ENCODE results near the gene NABP1. TPM values are rescaled to one million over a fixed set of nuclear protein-coding genes. Genes with fewer than 3 reads are reported as not detected.

NABP1 gene
- total RNA-seq, 1 donor from 2014 or later: 6.4 TPM

DNA sequence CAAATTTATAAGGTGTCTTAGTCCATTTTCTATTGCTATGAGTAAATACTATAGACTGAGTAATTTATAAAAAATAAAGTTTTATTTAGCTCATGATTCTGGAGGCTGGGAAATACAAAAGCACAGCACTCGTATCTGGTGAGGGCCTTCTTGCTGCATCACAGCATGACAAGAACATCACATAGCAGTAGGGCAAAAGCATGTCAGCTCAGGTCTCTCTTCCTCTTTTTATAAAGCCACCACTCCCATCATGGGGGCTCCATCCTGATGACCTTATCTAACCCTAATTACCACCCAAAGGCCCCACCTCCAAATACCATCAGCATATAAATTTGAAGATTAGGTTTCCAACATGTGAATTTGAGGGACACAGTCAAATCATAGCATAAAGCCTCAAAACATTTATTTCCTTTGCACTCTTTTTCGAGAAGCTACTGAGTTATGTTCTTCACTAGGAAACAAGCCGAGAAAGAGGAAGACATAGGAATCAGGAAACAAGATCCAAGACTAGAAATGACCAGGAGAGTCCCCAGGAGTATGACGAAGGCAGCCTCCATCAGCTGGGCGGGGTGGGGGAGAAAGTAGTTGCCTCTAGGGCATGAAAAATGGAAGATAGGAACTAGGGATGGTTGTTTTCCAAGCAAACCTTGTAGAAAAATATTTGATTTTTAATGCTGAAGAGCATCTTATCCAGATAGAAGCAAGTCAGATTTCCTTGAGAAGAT, 24.1 kb upstream of the NABP1 start:
- H3K27me3 Mint-ChIP-seq: no peaks in the 10 kb centered on the region

DNA sequence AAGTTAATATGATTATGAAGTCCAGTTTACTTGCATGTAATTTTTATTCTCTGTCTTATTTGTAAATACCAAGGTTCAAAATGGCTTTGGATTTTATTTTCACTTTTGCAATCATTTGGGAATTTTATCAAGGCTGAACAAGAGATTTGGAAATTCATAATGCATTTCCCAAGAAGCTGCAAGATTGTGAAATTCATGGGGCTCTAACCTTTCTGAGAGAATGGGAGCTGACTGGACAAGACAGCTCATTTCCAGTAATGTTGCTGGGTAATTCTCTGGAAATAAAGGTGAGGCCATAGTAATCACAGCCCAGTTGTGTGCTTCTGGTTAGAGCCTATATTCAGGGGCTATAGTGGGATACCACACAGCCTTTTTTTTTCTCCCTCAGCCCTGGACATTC, 21.5 kb upstream of the NABP1 start:
- Mint-ChIP-seq H3K27me3 (no peaks in the 10 kb centered on the region), H3K27ac (no peak overlapping the region), H3K4me3 (ENCODE audit: low read depth) (no peak overlapping the region), H3K36me3 (ENCODE audit: insufficient read depth) (no peaks in the 10 kb centered on the region), H3K4me1 (ENCODE audit: low read depth) (no peaks in the 10 kb centered on the region), H3K9me3 (ENCODE audit: low read depth) (peaks cover 3% of the 10 kb centered on the region)
- no peak for DNase-seq (ENCODE audit: low spot score, unreplicated experiment)
- TF ChIP-seq, protein P1, sequence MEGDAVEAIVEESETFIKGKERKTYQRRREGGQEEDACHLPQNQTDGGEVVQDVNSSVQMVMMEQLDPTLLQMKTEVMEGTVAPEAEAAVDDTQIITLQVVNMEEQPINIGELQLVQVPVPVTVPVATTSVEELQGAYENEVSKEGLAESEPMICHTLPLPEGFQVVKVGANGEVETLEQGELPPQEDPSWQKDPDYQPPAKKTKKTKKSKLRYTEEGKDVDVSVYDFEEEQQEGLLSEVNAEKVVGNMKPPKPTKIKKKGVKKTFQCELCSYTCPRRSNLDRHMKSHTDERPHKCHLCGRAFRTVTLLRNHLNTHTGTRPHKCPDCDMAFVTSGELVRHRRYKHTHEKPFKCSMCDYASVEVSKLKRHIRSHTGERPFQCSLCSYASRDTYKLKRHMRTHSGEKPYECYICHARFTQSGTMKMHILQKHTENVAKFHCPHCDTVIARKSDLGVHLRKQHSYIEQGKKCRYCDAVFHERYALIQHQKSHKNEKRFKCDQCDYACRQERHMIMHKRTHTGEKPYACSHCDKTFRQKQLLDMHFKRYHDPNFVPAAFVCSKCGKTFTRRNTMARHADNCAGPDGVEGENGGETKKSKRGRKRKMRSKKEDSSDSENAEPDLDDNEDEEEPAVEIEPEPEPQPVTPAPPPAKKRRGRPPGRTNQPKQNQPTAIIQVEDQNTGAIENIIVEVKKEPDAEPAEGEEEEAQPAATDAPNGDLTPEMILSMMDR (IDR thresholded peaks at IDR 0.05; ENCODE audit: unreplicated experiment): no peak

More for the DNA sequence above, 24.1 kb upstream of the NABP1 start:
- H3K4me3 Mint-ChIP-seq (ENCODE audit: low read depth): no peak overlapping the region
- peaks cover 3% of the 10 kb centered on the region for H3K9me3 Mint-ChIP-seq (ENCODE audit: low read depth)
- no peak overlapping the region for H3K27ac Mint-ChIP-seq
- DNase-seq (ENCODE audit: low spot score, unreplicated experiment): no peak
- H3K36me3 Mint-ChIP-seq (ENCODE audit: insufficient read depth): no peaks in the 10 kb centered on the region
- peaks cover 2% of the 10 kb centered on the region for H3K4me1 Mint-ChIP-seq (ENCODE audit: low read depth)
- TF ChIP-seq, protein P1 (IDR thresholded peaks at IDR 0.05; ENCODE audit: unreplicated experiment): no peak

DNA sequence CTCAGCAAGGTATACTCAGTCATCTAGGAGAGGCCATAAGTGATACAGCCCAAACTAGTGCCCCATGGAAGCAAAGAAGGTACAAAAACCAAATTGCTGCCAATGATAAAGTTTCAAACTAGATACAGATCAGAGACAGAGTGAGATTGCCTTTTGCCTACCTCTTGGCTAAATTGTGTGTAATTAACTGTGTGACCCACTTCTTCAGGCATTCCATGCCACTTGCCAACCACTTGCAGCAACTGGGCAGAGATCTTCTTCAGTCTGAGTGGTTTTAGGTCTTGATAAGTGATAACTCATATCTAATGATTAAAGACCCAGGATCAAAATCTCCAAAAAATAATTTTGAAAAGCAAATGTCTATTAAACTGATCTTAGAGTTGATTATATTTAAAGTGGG, 21.1 kb upstream of the NABP1 start:
- TF ChIP-seq, protein P1 (IDR thresholded peaks at IDR 0.05; ENCODE audit: unreplicated experiment): no peak
- Mint-ChIP-seq H3K4me1 (ENCODE audit: low read depth) (no peaks in the 10 kb centered on the region), H3K27me3 (no peaks in the 10 kb centered on the region), H3K36me3 (ENCODE audit: insufficient read depth) (no peaks in the 10 kb centered on the region), H3K9me3 (ENCODE audit: low read depth) (peaks cover 3% of the 10 kb centered on the region), H3K27ac (no peak overlapping the region), H3K4me3 (ENCODE audit: low read depth) (no peak overlapping the region)
- DNase-seq (ENCODE audit: low spot score, unreplicated experiment): no peak

DNA sequence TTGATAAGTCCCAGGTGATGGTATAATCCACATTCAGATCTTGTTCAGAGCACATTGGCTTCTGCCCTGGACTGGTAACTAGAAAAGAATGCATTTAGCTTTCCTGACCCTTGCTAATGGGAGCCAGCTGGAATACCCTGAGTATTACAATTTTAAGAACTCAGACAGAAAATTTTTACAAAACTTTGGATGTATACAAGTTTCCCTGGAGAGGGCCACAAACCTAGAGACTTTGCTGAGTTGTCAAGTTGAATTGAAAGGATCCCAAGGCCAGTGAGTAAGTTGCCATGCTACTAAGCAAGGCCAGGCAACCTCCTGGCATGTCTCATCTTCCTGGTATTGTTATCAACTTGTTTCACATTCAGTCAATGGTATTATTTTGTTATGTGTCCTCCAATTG, 20.0 kb upstream of the NABP1 start:
- H3K27me3 Mint-ChIP-seq: no peaks in the 10 kb centered on the region
- H3K27ac Mint-ChIP-seq: no peak overlapping the region
- no peak overlapping the region for H3K4me3 Mint-ChIP-seq (ENCODE audit: low read depth)
- H3K4me1 Mint-ChIP-seq (ENCODE audit: low read depth): no peaks in the 10 kb centered on the region
- TF ChIP-seq, protein P1 (IDR thresholded peaks at IDR 0.05; ENCODE audit: unreplicated experiment): no peak
- DNase-seq (ENCODE audit: low spot score, unreplicated experiment): no peak
- no peaks in the 10 kb centered on the region for H3K36me3 Mint-ChIP-seq (ENCODE audit: insufficient read depth)
- H3K9me3 Mint-ChIP-seq (ENCODE audit: low read depth): peaks cover 3% of the 10 kb centered on the region

DNA sequence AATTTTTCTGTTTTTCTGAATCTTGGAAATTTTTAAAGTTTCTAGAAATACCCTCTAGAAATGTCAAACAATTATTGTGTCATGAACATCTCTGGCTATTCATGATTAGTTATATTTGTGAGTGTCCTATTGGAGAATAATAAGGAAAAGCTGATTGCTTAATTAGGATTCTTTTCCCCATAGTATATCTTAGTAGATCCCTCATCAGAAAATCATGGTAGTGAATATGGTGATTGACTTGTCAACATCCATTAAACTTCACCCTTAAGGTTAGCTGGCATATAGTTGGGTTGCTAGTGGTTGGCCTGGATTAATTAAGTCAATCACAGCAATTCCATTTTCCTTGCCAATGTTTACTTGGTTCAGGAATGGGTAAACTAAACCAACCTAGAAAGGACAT, 18.7 kb upstream of the NABP1 start:
- no peak for DNase-seq (ENCODE audit: low spot score, unreplicated experiment)
- H3K36me3 Mint-ChIP-seq (ENCODE audit: insufficient read depth): no peaks in the 10 kb centered on the region
- no peak overlapping the region for H3K27ac Mint-ChIP-seq
- H3K27me3 Mint-ChIP-seq: no peaks in the 10 kb centered on the region
- TF ChIP-seq, protein P1 (IDR thresholded peaks at IDR 0.05; ENCODE audit: unreplicated experiment): no peak
- H3K4me1 Mint-ChIP-seq (ENCODE audit: low read depth): no peaks in the 10 kb centered on the region
- peaks cover 3% of the 10 kb centered on the region for H3K9me3 Mint-ChIP-seq (ENCODE audit: low read depth)
- H3K4me3 Mint-ChIP-seq (ENCODE audit: low read depth): no peak overlapping the region
